Endothelial cell of umbilical vein (primary cell): Measurements from ENCODE around the gene GGA1. TPM values are rescaled to one million over a fixed set of nuclear protein-coding genes. Genes with fewer than 3 reads are reported as not detected.

ENCODE experiments used
- BruUV-seq: library from RNA; stranded (reverse); fragments of 400-500 nt; replicated peaks from 2 replicates; lab custom pipeline; 2021; lab: Mats Ljungman, UMichigan
- CTCF ChIA-PET: fragments of 300-600, 350-600 bp; sonication (Branson Sonifier 250); formaldehyde crosslinking; loops from one replicate; lab custom pipeline; 2021; ENCODE audit warnings: antibody characterized with exemption, inconsistent platforms; lab: Charles Lee
- POLR2A ChIA-PET: fragments of 300-600, 350-600 bp; sonication (Branson Sonifier 250); formaldehyde crosslinking; loops from one replicate; lab custom pipeline; 2021; ENCODE audit warnings: antibody characterized with exemption, inconsistent platforms; lab: Charles Lee
- DNase-seq: peaks from one replicate; pipeline ENCODE4 v3.0.0-alpha.2; 2011; ENCODE audit warnings: low read depth, low spot score
- FAIRE-seq: peaks from 2 replicates; lab custom pipeline; 2011; peaks lifted over from hg19 to GRCh38; lab: Jason Lieb, UNC
- H2AFZ ChIP-seq: 2 replicates; pipeline ENCODE4 v1.6.0; 2012; ENCODE audit warnings: low read depth, low read length, control low read depth, inconsistent platforms
- H3K27ac ChIP-seq: 2 replicates; pipeline ENCODE4 v1.5.1; 2011; ENCODE audit warnings: low read depth, mild to moderate bottlenecking, control low read depth, low read length, moderate library complexity; ENCODE audit not compliant: insufficient read depth
- H3K27me3 ChIP-seq, 2 experiments: 2 replicates each; pipeline versions ENCODE4 v1.6.0 to v1.6.1; 2011; ENCODE audit warnings: low read length in 2 of 2, mixed read lengths in 1 of 2; ENCODE audit not compliant: control insufficient read depth in 2 of 2, insufficient read depth in 2 of 2
- H3K36me3 ChIP-seq, 2 experiments: 2 replicates in 1 of 2; 3 replicates in 1 of 2; pipeline ENCODE4 v1.5.1; 2011; ENCODE audit warnings: low read length in 2 of 2, mild to moderate bottlenecking in 1 of 2, moderate library complexity in 1 of 2; ENCODE audit not compliant: control insufficient read depth in 2 of 2, insufficient read depth in 2 of 2; ENCODE audit errors: extremely low read depth in 1 of 2
- H3K4me1 ChIP-seq: 3 replicates; pipeline ENCODE4 v1.5.1; 2011; ENCODE audit warnings: mild to moderate bottlenecking, low read length; ENCODE audit not compliant: control insufficient read depth, insufficient read depth; ENCODE audit errors: extremely low read depth
- H3K4me2 ChIP-seq: 2 replicates; pipeline ENCODE4 v1.6.1; 2011; ENCODE audit warnings: low read length, control low read depth, mixed read lengths; ENCODE audit not compliant: insufficient read depth
- H3K4me3 ChIP-seq, 3 experiments: fragments of 200-600 bp in 1 of 3; sonication (generic), shearing (Covaris generic) in 1 of 3; replicated peaks in 1 of 3; 2 replicates each; pipeline ENCODE4 v1.5.1; 2011 to 2016; ENCODE audit warnings: control low read depth in 3 of 3, low read length in 3 of 3, mild to moderate bottlenecking in 2 of 3, inconsistent platforms in 1 of 3, low read depth in 1 of 3, moderate library complexity in 1 of 3; ENCODE audit not compliant: insufficient read depth in 1 of 3
- H3K79me2 ChIP-seq: 2 replicates; pipeline ENCODE4 v1.6.0; 2012; ENCODE audit warnings: low read length, inconsistent platforms; ENCODE audit not compliant: control insufficient read depth, insufficient read depth
- H3K9ac ChIP-seq: replicated peaks from 2 replicates; pipeline ENCODE3; 2011; ENCODE audit warnings: low read length, control low read depth; ENCODE audit not compliant: insufficient read depth; ENCODE audit errors: extremely low read depth
- H3K9me1 ChIP-seq: replicated peaks from 3 replicates; pipeline ENCODE4 v1.6.0; 2011; ENCODE audit warnings: mild to moderate bottlenecking, low read length; ENCODE audit not compliant: control insufficient read depth, insufficient read depth; ENCODE audit errors: extremely low read depth
- H3K9me3 ChIP-seq: replicated peaks from 2 replicates; pipeline ENCODE4 v1.5.1; 2012; ENCODE audit warnings: low read length, inconsistent platforms; ENCODE audit not compliant: control insufficient read depth, insufficient read depth
- H4K20me1 ChIP-seq: replicated peaks from 2 replicates; pipeline ENCODE3; 2011; ENCODE audit warnings: mild to moderate bottlenecking, low read length; ENCODE audit not compliant: control insufficient read depth, insufficient read depth; ENCODE audit errors: extremely low read depth
- CTCF ChIP-seq, 2 donors: IDR thresholded peaks; 1 replicate in 1 of 2; 2 replicates in 1 of 2; pipeline ENCODE4 v1.5.1; 2011; ENCODE audit warnings: low read length in 2 of 2, mild to moderate bottlenecking in 2 of 2, moderate library complexity in 2 of 2, control low read depth in 1 of 2, inconsistent platforms in 1 of 2, low read depth in 1 of 2; ENCODE audit not compliant: insufficient read depth in 1 of 2; ENCODE audit errors: extremely low read depth in 1 of 2
- EZH2 ChIP-seq: IDR thresholded peaks from 2 replicates; pipeline ENCODE4 v1.6.1; 2012; ENCODE audit warnings: borderline replicate concordance, low read depth, mild to moderate bottlenecking, moderate library complexity, low read length, inconsistent platforms; ENCODE audit not compliant: severe bottlenecking
- FOS ChIP-seq: IDR thresholded peaks from 2 replicates; pipeline ENCODE4 v1.6.1; 2011; ENCODE audit warnings: mild to moderate bottlenecking, low read length, moderate library complexity, borderline replicate concordance; ENCODE audit not compliant: insufficient read depth
- GATA2 ChIP-seq: IDR thresholded peaks from 2 replicates; pipeline ENCODE4 v1.7.0; 2011; ENCODE audit warnings: low read depth, mild to moderate bottlenecking, moderate library complexity, mixed read lengths, low read length; ENCODE audit not compliant: insufficient read length, insufficient read depth
- JUN ChIP-seq: IDR thresholded peaks from 2 replicates; pipeline ENCODE4 v1.6.1; 2011; ENCODE audit warnings: borderline replicate concordance, low read depth; ENCODE audit not compliant: insufficient read length, insufficient read depth
- MYC ChIP-seq: IDR thresholded peaks from one replicate; pipeline ENCODE4 v1.6.1; 2011; ENCODE audit warnings: mild to moderate bottlenecking, low read depth, low read length
- POLR2A ChIP-seq: IDR thresholded peaks from 2 replicates; pipeline ENCODE4 v1.6.1; 2012; ENCODE audit warnings: low read depth, mild to moderate bottlenecking, control low read depth, low read length
- POLR2AphosphoS5 ChIP-seq: IDR thresholded peaks from 2 replicates; pipeline ENCODE4 v1.6.1; 2012; ENCODE audit warnings: low read depth, mild to moderate bottlenecking, control low read depth, low read length, moderate library complexity; ENCODE audit not compliant: insufficient read depth
- dilution Hi-C: fragments of 300-500 bp; cut with MboI; formaldehyde crosslinking; loops from one replicate; pipeline ENCODE4 v1.15.0; 2019; ENCODE audit warnings: low sequenced_read_pairs; ENCODE audit not compliant: extremely low pct_ligation_motif_present
- intact Hi-C: fragments of 100-400 bp; cut with micrococcal nuclease; formaldehyde crosslinking; loops from one replicate; pipeline ENCODE4 v1.10.0; 2022
- polyA plus RNA-seq, 4 experiments: library from polyadenylated mRNA; depleted of rRNA in 3 of 4; stranded (reverse) in 3 of 4; unstranded in 1 of 4; fragments of >200 nt; gene quantifications; 2 replicates each; pipeline versions ENCODE4 v1.2.1 to v1.2.3, GENCODE V29; 2011 to 2012; ENCODE audit warnings: missing spikeins in 1 of 4
- total RNA-seq: library from RNA; stranded (reverse); gene quantifications from 2 replicates; pipeline ENCODE4 v1.2.3, GENCODE V29; 2021
- TF ChIP-seq, protein P1 (sequence below): IDR thresholded peaks from 2 replicates; pipeline ENCODE4 v1.6.1; 2011; ENCODE audit not compliant: insufficient read depth, insufficient read length

The GGA1 gene
- total and polyA plus RNA-seq, 2 donors (not counting 3 experiments of a cell fraction or from before 2014, with no cell fraction given) = 54.1 to 67.5 TPM

GRCh38 chr22:37659897-37660708 is 51.5 kb downstream of the GGA1 start:
- ChIA-PET POLR2A (no interaction called here), CTCF (interaction anchor here (1.7 to 8.6 kb wide), 10 partner anchors 10 to 203 kb away, joined by 6 to 220 read pairs (median 13); partner anchors contain the start of genes LGALS1 and NOL12)
- H4K20me1 ChIP-seq = no peaks in the 10 kb centered on the region
- peaks cover 17% of the 10 kb centered on the region for H3K4me1 ChIP-seq
- peaks cover 0 to 2% of the 10 kb centered on the region in 2 experiments for H3K36me3 ChIP-seq
- no peak for TF ChIP-seq GATA2
- TF ChIP-seq POLR2AphosphoS5 = no peak
- TF ChIP-seq EZH2 = no peak
- TF ChIP-seq POLR2A = no peak
- no peak for TF ChIP-seq MYC
- TF ChIP-seq FOS = no peak
- TF ChIP-seq, protein P1, sequence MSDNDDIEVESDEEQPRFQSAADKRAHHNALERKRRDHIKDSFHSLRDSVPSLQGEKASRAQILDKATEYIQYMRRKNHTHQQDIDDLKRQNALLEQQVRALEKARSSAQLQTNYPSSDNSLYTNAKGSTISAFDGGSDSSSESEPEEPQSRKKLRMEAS = no peak
- no peak for TF ChIP-seq JUN
- no peak for TF ChIP-seq CTCF (IDR thresholded peaks at IDR 0.05; ENCODE audit: extremely low read depth in 1 of 2, insufficient read depth in 1 of 2, low read depth in 1 of 2, low read length in 2 of 2)
- FAIRE-seq (no peak), DNase-seq (no peak)
- intact Hi-C loops (no loop called here), dilution Hi-C loops (no loop called here)
- no peaks in the 10 kb centered on the region for H3K9me1 ChIP-seq
- no peaks in the 10 kb centered on the region for H3K27me3 ChIP-seq
- H3K4me3 ChIP-seq = peak overlapping the region in 1 of 3 experiments; percentile 53
- BruUV-seq = TSS peak; percentile 18
- H3K79me2 ChIP-seq = peaks cover 32% of the 10 kb centered on the region
- H3K4me2 ChIP-seq = peak overlapping the region; percentile 78
- H3K27ac ChIP-seq = no peak overlapping the region
- no peak overlapping the region for H2AFZ ChIP-seq
- no peaks in the 10 kb centered on the region for H3K9me3 ChIP-seq
- no peak overlapping the region for H3K9ac ChIP-seq
